GM19023 (cell line): ENCODE results near the gene KRT1.

Experiments used
- ATAC-seq: cut with Tn5 transposase; IDR thresholded peaks from one replicate; pipeline ENCODE4 v1.9.1; 2021; ENCODE audit warnings: mild to moderate bottlenecking, moderate library complexity; ENCODE audit not compliant: unreplicated experiment

Gene KRT1

GRCh38 chr12:52643233-52644077 lies 36.8 kb downstream of the KRT1 start:
- ATAC-seq: no peak

GRCh38 chr12:52641468-52641867 lies 38.7 kb downstream of the KRT1 start:
- ATAC-seq: no peak

- no peak for ATAC-seq
Measured at GRCh38 chr12:52637299-52637698, 42.9 kb downstream of the KRT1 start.

GRCh38 chr12:52636592-52637258 lies 43.5 kb downstream of the KRT1 start:
- no peak for ATAC-seq

GRCh38 chr12:52636189-52636588 lies 44.0 kb downstream of the KRT1 start:
- no peak for ATAC-seq

GRCh38 chr12:52634266-52635056 lies 45.7 kb downstream of the KRT1 start:
- no peak for ATAC-seq

DNA sequence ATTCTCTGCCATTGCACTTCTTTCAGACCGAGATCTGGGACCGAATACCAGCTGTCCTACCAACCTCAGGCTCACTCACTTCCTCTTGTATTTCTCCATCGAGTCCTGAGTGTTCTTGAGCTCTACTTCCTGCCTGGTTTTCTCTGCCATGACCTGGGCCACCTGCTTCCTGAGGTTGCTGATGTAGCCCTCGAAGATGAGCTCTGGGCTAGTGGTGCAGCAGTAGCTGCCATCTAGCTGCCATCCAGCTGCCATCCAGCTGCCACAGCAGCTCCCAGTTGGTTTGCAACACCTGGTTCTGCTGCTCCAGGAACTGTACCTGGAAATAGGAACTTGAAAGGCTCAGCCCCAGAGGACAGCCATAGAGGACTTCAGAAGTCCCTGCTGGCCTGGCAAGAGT lies 46.8 kb downstream of the KRT1 start:
- no peak for ATAC-seq

GRCh38 chr12:52632656-52633055 lies 47.6 kb downstream of the KRT1 start:
- ATAC-seq: no peak

DNA sequence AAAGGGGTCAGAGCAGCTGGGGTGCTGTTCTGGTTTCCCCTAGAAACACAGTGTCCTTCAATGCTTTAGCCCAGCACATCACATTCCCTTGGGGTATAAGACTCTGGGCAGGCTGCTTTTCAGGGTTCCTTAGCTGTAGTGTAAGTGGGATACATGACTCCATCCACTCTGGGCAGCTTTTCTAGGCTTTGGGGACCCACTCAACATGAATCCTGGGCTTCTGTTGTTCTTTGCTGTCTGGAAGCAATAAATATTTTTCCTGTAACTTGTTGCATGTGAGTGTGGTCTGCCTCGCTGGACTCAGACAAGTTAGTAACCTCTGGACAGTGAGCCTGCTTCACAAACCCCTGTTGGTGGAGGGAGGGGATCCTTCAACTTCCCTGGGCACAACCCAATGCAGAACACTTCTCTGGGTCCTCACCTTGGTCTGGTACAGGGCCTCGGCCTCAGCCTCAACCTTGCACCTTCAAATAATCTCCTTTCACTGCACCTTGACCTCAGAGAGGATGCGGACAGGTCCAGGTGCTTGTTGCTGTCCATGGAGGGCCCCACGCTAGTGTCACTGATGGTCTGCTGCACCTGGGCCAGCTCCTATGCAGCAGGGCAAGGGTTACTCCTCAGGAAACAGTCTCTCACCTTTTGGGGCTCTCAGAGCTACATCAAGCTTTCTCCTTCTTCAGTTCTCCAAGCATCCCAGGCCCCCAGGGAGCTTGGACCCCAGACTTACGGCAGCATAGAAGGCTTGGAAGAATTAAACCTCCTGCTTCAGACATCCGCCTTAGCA lies 48.3 kb downstream of the KRT1 start:
- ATAC-seq: no peak

- no peak for ATAC-seq
Measured at GRCh38 chr12:52631264-52631663, 48.9 kb downstream of the KRT1 start.

DNA sequence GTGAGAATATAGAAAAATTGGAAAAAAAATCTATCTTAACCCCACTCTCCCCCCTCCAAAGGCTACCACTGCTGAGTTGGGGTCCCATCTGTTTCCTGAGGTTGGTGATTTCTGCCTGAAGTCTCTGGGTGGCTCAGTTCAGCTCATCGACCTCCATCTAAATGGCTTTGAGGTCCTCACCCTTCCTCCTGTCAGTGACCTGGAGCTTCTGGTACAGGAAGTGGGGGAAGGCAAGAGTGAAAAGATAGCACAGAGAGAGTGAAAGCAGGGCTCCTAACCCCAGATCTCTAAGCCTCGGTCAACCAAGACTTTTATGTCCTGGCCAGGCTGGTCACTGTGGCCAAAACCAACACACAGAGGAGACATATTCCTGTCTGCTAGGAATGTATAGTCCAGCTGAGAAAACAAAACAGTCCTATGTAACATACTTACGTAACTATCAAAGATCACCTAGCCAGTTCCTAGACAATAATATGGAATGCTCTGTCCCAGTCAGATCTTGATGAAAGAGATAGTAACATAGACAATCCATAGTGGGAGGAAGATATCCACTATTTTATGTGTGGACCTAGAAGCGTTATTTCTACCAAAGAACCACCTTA lies 49.5 kb downstream of the KRT1 start:
- no peak for ATAC-seq

DNA sequence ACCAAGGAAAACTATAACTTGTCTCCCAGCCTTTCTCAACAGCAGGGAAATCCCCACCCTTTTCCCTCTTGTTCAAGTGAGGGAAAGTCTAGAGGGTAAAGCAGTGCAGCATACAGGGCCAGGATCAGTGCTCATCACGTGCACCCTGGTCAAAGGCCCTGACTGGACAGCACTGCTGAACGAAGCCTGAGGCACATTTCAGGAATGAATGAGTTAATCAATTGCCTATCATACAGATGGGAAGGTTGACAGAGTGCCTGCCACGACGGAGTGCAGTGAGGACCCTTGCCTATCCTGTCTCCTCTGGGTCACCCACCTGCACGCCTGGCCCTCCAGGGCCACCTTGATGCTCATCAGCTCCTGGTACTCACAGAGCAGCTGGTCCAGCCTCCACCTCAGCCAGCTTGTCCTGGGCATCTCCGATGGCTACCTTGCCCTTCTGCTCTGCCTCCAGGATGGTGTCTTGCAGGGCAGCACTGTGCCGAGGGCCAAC lies 50.2 kb downstream of the KRT1 start:
- ATAC-seq: no peak

- no peak for ATAC-seq
Measured at GRCh38 chr12:52629281-52630007, 50.8 kb downstream of the KRT1 start.

DNA sequence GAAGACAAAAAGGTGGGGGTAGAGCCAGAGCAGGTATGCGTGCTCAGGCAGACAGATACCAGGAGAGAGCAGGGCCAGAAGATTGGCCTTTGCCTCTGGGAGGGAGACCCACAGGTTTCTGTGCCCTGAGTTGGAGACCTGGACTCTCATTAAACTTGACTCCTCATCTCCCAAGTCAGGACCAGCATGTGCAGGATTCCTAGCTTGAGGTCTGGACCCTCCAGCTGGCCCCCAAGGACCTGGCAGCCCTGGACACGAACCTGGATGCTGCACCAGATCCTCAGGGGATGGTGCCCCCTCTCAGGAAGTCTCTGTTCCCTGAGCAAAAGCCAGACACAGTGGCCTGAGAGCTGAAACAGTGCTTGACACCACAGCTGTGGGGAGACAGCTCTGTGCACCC lies 51.4 kb downstream of the KRT1 start:
- ATAC-seq: no peak

GRCh38 chr12:52628111-52628507 lies 52.1 kb downstream of the KRT1 start:
- ATAC-seq: no peak

GRCh38 chr12:52627395-52628110 lies 52.7 kb downstream of the KRT1 start:
- ATAC-seq: no peak
